WTC11 (cell line): ENCODE results near the gene RTN3. TPM values are rescaled to one million over a fixed set of nuclear protein-coding genes. Genes with fewer than 3 reads are reported as not detected.

Experiments
- ATAC-seq: fragments of 200-7000 bp; cut with Tn5 transposase; 2 replicates; pipeline ENCODE4 v1.10.0; 2021; ENCODE audit warnings: mild to moderate bottlenecking, moderate library complexity
- CTCF ChIA-PET: fragments of 300-600 bp; sonication (Branson Sonifier 250); formaldehyde crosslinking; loops from one replicate; lab custom pipeline; 2021; ENCODE audit warnings: antibody characterized with exemption; lab: Charles Lee
- POLR2A ChIA-PET: fragments of 350-600 bp; sonication (Branson Sonifier 250); formaldehyde crosslinking; loops from one replicate; lab custom pipeline; 2021; ENCODE audit warnings: antibody characterized with exemption; lab: Charles Lee
- DNase-seq: peaks from one replicate; pipeline ENCODE4 v3.0.0; 2021; ENCODE audit warnings: low spot score
- H3K27ac Mint-ChIP-seq: 2 replicates; pipeline ENCODE4 v1.8.0; 2021; ENCODE audit warnings: mixed read lengths
- H3K27me3 Mint-ChIP-seq: 2 replicates; pipeline ENCODE4 v1.8.0; 2021; ENCODE audit warnings: low read depth, mild to moderate bottlenecking, moderate library complexity, mixed read lengths
- H3K36me3 Mint-ChIP-seq: 2 replicates; pipeline ENCODE4 v1.8.0; 2021; ENCODE audit warnings: mixed read lengths
- H3K4me1 Mint-ChIP-seq: 2 replicates; pipeline ENCODE4 v1.8.0; 2022; ENCODE audit warnings: mixed read lengths
- H3K4me3 Mint-ChIP-seq: 2 replicates; pipeline ENCODE4 v1.8.0; 2021; ENCODE audit warnings: mild to moderate bottlenecking, moderate library complexity, mixed read lengths
- H3K9me3 Mint-ChIP-seq: 2 replicates; pipeline ENCODE4 v1.8.0; 2021; ENCODE audit warnings: mixed read lengths
- ATF2 ChIP-seq: sonication (generic); formaldehyde crosslinking; IDR thresholded peaks from 2 replicates; pipeline ENCODE4 v1.8.1; 2022; ENCODE audit warnings: low read depth, missing genetic modification reagents, borderline replicate concordance
- GTF2I ChIP-seq: fragments of 250-450 bp; sonication (Bioruptor Pico); conservative IDR thresholded peaks from 2 replicates; pipeline ENCODE4 v1.4.0; 2021; ENCODE audit warnings: mild to moderate bottlenecking
- KAT7 ChIP-seq: sonication (generic); formaldehyde crosslinking; IDR thresholded peaks from 2 replicates; pipeline ENCODE4 v1.8.1; 2023; ENCODE audit warnings: missing genetic modification reagents, mild to moderate bottlenecking, borderline replicate concordance
- NFE2L1 ChIP-seq: sonication (generic); formaldehyde crosslinking; IDR thresholded peaks from 2 replicates; pipeline ENCODE4 v1.8.1; 2023; ENCODE audit warnings: missing genetic modification reagents
- PRDM15 ChIP-seq: sonication (generic); formaldehyde crosslinking; IDR thresholded peaks from 2 replicates; pipeline ENCODE4 v1.8.0; 2022; ENCODE audit warnings: missing genetic modification reagents
- SP1 ChIP-seq: sonication (generic); formaldehyde crosslinking; conservative IDR thresholded peaks from 2 replicates; pipeline ENCODE4 v1.8.1; 2022; ENCODE audit warnings: missing genetic modification reagents
- TP53 ChIP-seq: sonication (generic); formaldehyde crosslinking; IDR thresholded peaks from 2 replicates; pipeline ENCODE4 v1.8.1; 2023; ENCODE audit warnings: mild to moderate bottlenecking, missing genetic modification reagents
- ZNF121 ChIP-seq: sonication (generic); formaldehyde crosslinking; IDR thresholded peaks from 2 replicates; pipeline ENCODE4 v1.8.0; 2023; ENCODE audit warnings: missing genetic modification reagents
- ZNF396 ChIP-seq: fragments of 250-450 bp; sonication (Bioruptor Pico); IDR thresholded peaks from 2 replicates; pipeline ENCODE4 v1.8.0; 2021; ENCODE audit warnings: mild to moderate bottlenecking, moderate library complexity, borderline replicate concordance
- total RNA-seq: library from RNA; stranded (reverse); gene quantifications from 3 replicates; pipeline ENCODE4 v1.2.3, GENCODE V29; 2021
- TF ChIP-seq, protein P1 (sequence below): sonication (generic); formaldehyde crosslinking; IDR thresholded peaks from 2 replicates; pipeline ENCODE4 v1.8.1; 2023; ENCODE audit warnings: mild to moderate bottlenecking, missing genetic modification reagents, moderate library complexity
- TF ChIP-seq, protein P2 (sequence below): sonication (generic); formaldehyde crosslinking; conservative IDR thresholded peaks from 2 replicates; pipeline ENCODE4 v1.8.1; 2023; ENCODE audit warnings: mild to moderate bottlenecking, low read depth, missing genetic modification reagents, moderate library complexity
- TF ChIP-seq, protein P3 (sequence below): sonication (generic); formaldehyde crosslinking; IDR thresholded peaks from 2 replicates; pipeline ENCODE4 v1.8.1; 2023; ENCODE audit warnings: mild to moderate bottlenecking, missing genetic modification reagents, moderate library complexity

The RTN3 gene
- total RNA-seq, 1 experiment from 2014 or later, result 159 TPM

GRCh38 chr11:63643205-63643604 lies 38.1 kb upstream of the RTN3 start:
- H3K4me1 Mint-ChIP-seq, result no peaks in the 10 kb centered on the region
- H3K27me3 Mint-ChIP-seq, result no peaks in the 10 kb centered on the region
- H3K27ac Mint-ChIP-seq, result no peak overlapping the region
- no peaks in the 10 kb centered on the region for H3K9me3 Mint-ChIP-seq
- peaks cover 50% of the 10 kb centered on the region for H3K36me3 Mint-ChIP-seq
- ATAC-seq (no peak), DNase-seq (no peak)
- ChIA-PET CTCF (no interaction called here), POLR2A (no interaction called here)
- H3K4me3 Mint-ChIP-seq, result no peak overlapping the region
- TF ChIP-seq, protein P1, sequence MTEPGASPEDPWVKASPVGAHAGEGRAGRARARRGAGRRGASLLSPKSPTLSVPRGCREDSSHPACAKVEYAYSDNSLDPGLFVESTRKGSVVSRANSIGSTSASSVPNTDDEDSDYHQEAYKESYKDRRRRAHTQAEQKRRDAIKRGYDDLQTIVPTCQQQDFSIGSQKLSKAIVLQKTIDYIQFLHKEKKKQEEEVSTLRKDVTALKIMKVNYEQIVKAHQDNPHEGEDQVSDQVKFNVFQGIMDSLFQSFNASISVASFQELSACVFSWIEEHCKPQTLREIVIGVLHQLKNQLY (CRISPR knock-in tag), result no peak
- TF ChIP-seq PRDM15 (CRISPR knock-in tag), result no peak
- TF ChIP-seq GTF2I (CRISPR knock-in tag), result no peak
- TF ChIP-seq TP53 (CRISPR knock-in tag), result no peak
- TF ChIP-seq NFE2L1 (CRISPR knock-in tag), result no peak
- no peak for TF ChIP-seq KAT7 (CRISPR knock-in tag)
- TF ChIP-seq SP1 (CRISPR knock-in tag), result no peak
- no peak for TF ChIP-seq ATF2 (CRISPR knock-in tag)
- TF ChIP-seq, protein P2, sequence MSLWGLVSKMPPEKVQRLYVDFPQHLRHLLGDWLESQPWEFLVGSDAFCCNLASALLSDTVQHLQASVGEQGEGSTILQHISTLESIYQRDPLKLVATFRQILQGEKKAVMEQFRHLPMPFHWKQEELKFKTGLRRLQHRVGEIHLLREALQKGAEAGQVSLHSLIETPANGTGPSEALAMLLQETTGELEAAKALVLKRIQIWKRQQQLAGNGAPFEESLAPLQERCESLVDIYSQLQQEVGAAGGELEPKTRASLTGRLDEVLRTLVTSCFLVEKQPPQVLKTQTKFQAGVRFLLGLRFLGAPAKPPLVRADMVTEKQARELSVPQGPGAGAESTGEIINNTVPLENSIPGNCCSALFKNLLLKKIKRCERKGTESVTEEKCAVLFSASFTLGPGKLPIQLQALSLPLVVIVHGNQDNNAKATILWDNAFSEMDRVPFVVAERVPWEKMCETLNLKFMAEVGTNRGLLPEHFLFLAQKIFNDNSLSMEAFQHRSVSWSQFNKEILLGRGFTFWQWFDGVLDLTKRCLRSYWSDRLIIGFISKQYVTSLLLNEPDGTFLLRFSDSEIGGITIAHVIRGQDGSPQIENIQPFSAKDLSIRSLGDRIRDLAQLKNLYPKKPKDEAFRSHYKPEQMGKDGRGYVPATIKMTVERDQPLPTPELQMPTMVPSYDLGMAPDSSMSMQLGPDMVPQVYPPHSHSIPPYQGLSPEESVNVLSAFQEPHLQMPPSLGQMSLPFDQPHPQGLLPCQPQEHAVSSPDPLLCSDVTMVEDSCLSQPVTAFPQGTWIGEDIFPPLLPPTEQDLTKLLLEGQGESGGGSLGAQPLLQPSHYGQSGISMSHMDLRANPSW (CRISPR knock-in tag), result no peak
- TF ChIP-seq ZNF396 (CRISPR knock-in tag), result no peak

- ChIA-PET POLR2A (no interaction called here), CTCF (no interaction called here)
- no peak for ATAC-seq
- Mint-ChIP-seq H3K27ac (no peak overlapping the region), H3K4me3 (no peak overlapping the region), H3K36me3 (peaks cover 42% of the 10 kb centered on the region)
- TF ChIP-seq, protein P2 (CRISPR knock-in tag), result no peak
- TF ChIP-seq, protein P3, sequence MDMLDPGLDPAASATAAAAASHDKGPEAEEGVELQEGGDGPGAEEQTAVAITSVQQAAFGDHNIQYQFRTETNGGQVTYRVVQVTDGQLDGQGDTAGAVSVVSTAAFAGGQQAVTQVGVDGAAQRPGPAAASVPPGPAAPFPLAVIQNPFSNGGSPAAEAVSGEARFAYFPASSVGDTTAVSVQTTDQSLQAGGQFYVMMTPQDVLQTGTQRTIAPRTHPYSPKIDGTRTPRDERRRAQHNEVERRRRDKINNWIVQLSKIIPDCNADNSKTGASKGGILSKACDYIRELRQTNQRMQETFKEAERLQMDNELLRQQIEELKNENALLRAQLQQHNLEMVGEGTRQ (CRISPR knock-in tag), result no peak
- 0 out of 2 replicates have a peak, but pooled peaks have one; percentile 12 for TF ChIP-seq ZNF121 (CRISPR knock-in tag)
- TF ChIP-seq, all 79 proteins: peak for 1
- Mint-ChIP-seq H3K4me1 (no peaks in the 10 kb centered on the region), H3K27me3 (no peaks in the 10 kb centered on the region), H3K9me3 (no peaks in the 10 kb centered on the region)
- no peak for DNase-seq
These were observed 28.6 kb upstream of the RTN3 start for GRCh38 chr11:63652671-63653070.
